ENCODE measurements around the gene SPEN. TPM values are rescaled to one million over a fixed set of nuclear protein-coding genes. Genes with fewer than 3 reads are reported as not detected.
A peak's percentile ranks its signal among the peaks of the same experiment; 100 is the strongest.
"Not testable (repeated sequence)": the region's sequence is repeated elsewhere in the genome, so short reads cannot be mapped to it uniquely, and the experiment has no call there.

Gene SPEN
- polyA plus RNA-seq, 1 experiment, result 4.6 TPM

DNA sequence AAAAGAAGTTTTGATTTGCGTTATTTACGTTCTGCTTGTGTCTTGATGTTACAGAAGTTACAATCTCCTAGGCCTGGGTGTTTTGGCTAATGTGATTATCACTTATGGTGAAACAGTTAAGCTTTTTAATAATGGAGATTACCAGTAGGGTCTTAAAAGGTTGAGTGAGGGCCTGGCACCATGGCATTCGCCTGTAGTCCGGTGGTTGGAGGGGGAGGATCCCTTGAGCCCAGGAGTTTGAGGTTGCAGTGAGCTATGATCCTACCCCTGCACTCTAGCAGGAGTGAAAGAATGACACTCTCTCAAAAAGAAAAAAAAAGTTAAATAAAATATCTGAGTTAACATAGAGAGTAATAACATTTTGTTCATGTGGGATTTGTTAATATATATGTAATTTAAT, 8.8 kb upstream of the SPEN start:
- no peak for DNase-seq (ENCODE audit: low read depth)
- POLR2A ChIA-PET, result no interaction called here
- Histone ChIP-seq H3K4me3 (ENCODE audit: low read depth, low read length) (no peak overlapping the region), H3K27me3 (ENCODE audit: control insufficient read depth, insufficient read depth, low read length) (no peaks in the 10 kb centered on the region), H3K36me3 (ENCODE audit: control insufficient read depth, insufficient read depth, low read length) (no peaks in the 10 kb centered on the region)
- CTCF ChIA-PET, result no interaction called here
- TF ChIP-seq, protein P1, sequence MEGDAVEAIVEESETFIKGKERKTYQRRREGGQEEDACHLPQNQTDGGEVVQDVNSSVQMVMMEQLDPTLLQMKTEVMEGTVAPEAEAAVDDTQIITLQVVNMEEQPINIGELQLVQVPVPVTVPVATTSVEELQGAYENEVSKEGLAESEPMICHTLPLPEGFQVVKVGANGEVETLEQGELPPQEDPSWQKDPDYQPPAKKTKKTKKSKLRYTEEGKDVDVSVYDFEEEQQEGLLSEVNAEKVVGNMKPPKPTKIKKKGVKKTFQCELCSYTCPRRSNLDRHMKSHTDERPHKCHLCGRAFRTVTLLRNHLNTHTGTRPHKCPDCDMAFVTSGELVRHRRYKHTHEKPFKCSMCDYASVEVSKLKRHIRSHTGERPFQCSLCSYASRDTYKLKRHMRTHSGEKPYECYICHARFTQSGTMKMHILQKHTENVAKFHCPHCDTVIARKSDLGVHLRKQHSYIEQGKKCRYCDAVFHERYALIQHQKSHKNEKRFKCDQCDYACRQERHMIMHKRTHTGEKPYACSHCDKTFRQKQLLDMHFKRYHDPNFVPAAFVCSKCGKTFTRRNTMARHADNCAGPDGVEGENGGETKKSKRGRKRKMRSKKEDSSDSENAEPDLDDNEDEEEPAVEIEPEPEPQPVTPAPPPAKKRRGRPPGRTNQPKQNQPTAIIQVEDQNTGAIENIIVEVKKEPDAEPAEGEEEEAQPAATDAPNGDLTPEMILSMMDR (IDR thresholded peaks at IDR 0.05; ENCODE audit: insufficient read depth, low read depth, low read length), result no peak

DNA sequence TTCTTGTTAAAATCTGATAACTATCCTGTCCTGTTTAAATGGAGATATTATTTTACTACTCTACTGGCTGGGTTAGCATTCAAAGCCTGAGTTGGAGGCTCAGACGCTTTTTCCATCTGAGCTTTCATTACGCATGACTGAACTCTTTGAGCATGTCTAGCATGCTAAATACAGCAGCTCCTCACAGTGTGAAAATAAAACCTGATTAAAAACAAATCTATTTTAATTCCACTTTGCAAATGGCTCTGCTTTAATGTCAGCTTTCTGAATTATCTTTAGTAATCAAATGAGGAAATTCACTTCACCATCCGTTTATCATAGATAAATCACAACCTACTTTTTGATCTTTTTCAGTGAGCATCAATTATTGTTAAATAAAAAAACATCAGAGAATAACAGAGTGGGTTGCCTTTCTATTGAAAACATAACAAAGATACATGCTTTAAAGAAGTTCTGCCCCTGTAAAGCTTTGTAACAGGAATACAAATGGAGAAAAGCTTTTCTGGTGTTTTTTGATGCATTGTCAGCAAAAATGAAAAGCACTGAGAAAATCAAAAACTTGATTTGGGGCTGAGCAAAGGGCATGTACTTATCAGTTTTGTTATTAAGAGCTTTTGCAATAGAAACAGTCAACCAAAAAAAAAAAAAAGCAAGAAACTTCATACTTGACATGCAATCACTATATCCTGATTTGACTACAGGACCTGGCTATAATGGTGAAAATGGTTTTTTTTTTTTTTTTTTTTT, 3.5 kb upstream of the SPEN start:
- ChIA-PET POLR2A (interaction anchor here (0.7 kb wide), 1 partner anchor 120 kb away, joined by 20 read pairs; no protein-coding TSS in a partner anchor), CTCF (interaction anchor here (0.7 to 1.5 kb wide), 3 partner anchors 52 to 151 kb away, joined by 3 to 4 read pairs (median 3); no protein-coding TSS in a partner anchor)
- H3K4me3 ChIP-seq (ENCODE audit: low read depth, low read length), result no peak overlapping the region
- H3K36me3 ChIP-seq (ENCODE audit: control insufficient read depth, insufficient read depth, low read length), result no peaks in the 10 kb centered on the region
- no peaks in the 10 kb centered on the region for H3K27me3 ChIP-seq (ENCODE audit: control insufficient read depth, insufficient read depth, low read length)
- DNase-seq (ENCODE audit: low read depth), result no peak
- TF ChIP-seq, protein P1 (IDR thresholded peaks at IDR 0.05; ENCODE audit: insufficient read depth, low read depth, low read length), result no peak

DNA sequence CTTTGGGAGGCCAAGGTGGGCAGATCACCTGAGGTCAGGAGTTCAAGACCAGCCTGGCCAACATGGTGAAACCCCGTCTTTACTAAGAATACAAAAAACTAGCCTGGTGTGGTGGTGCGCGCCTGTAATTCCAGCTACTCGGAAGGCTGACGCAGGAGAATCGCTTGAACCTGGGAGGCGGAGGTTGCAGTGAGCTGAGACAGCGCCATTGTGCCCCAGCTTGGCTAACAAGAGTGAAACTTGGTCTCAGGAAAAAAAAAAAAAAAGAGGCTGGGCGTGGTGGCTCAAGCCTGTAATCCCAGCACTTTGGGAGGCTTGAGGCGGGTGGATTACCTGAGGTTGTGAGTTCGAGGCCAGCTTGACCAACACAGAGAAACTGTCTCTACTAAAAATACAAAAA, 1.5 kb upstream of the SPEN start:
- CTCF ChIA-PET, result interaction anchor here (1.5 kb wide), 1 partner anchor 31 kb away, joined by 3 read pairs; no protein-coding TSS in a partner anchor
- H3K27me3 ChIP-seq (ENCODE audit: control insufficient read depth, insufficient read depth, low read length); H3K36me3 ChIP-seq (ENCODE audit: control insufficient read depth, insufficient read depth, low read length); DNase-seq (ENCODE audit: low read depth); H3K4me3 ChIP-seq (ENCODE audit: low read depth, low read length); POLR2A ChIA-PET: not testable (repeated sequence)

DNA sequence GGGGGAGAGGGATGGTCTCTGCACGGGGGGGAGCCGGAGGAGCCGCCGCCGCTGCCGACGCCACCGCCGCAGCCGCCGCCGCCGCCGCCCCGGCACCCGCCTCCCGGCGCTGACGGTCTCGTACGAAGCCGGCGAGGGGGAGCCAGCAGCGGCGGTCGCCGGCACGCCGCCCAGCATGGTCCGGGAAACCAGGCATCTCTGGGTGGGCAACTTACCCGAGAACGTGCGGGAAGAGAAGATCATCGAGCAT, 311 bp downstream of the SPEN start:
- CTCF ChIA-PET, result interaction anchor here (0.8 to 1.5 kb wide), 4 partner anchors 19 to 147 kb away, joined by 3 to 6 read pairs (median 3); no protein-coding TSS in a partner anchor
- H3K36me3 ChIP-seq (ENCODE audit: control insufficient read depth, insufficient read depth, low read length), result no peaks in the 10 kb centered on the region
- DNase-seq (ENCODE audit: low read depth), result no peak
- POLR2A ChIA-PET, result interaction anchor here (1.0 kb wide), 1 partner anchor 11 kb away, joined by 3 read pairs; no protein-coding TSS in a partner anchor
- TF ChIP-seq, protein P1 (IDR thresholded peaks at IDR 0.05; ENCODE audit: insufficient read depth, low read depth, low read length), result no peak
- no peaks in the 10 kb centered on the region for H3K27me3 ChIP-seq (ENCODE audit: control insufficient read depth, insufficient read depth, low read length)
- H3K4me3 ChIP-seq (ENCODE audit: low read depth, low read length), result peak overlapping the region; percentile 93

DNA sequence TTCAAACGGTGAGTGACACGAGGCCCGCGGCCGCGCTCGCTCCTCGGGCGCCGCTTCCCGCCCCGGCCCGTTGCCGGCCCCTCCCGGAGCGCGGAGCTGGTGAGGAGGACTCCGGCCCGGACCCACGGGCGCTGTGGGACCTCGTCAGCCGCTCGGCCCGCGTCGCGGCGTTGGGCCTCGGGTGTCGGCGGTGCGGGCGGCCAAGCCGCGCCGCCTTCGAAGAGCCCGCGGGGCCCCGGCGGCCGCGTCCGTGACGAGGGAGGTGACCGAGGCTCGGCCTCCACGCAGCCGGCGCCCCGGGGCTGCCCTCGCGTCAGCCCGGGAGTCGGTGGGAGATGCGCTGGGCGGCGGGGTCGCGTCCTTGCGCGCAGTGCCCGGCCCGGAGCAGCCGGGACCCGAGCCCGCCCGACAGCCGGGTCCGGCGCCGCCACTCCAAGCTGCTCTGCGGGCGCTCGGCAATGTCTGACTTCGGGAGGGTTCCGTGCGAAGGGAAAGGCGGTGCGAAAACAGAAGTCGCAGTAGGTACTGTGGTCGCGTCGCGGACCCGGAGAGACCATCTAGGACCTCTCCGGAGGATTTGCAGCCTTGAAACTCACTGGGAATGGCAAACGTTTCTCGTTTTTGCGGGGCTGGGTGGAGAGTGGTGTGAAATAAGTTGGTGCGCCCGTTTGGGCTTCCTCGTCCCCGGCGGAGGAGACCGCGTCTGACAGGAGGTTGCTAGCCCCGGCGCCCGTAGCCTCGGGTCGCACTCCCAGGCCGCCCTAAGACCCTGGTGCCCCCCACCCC, 829 bp downstream of the SPEN start:
- no peak for DNase-seq (ENCODE audit: low read depth)
- Histone ChIP-seq H3K27me3 (ENCODE audit: control insufficient read depth, insufficient read depth, low read length) (no peaks in the 10 kb centered on the region), H3K4me3 (ENCODE audit: low read depth, low read length) (peak overlapping the region; percentile 93), H3K36me3 (ENCODE audit: control insufficient read depth, insufficient read depth, low read length) (no peaks in the 10 kb centered on the region)
- TF ChIP-seq, protein P1 (IDR thresholded peaks at IDR 0.05; ENCODE audit: insufficient read depth, low read depth, low read length), result no peak
- ChIA-PET POLR2A (no interaction called here), CTCF (interaction anchor here (0.9 to 1.5 kb wide), 3 partner anchors 18 to 146 kb away, joined by 3 read pairs; no protein-coding TSS in a partner anchor)
